Measurements from ENCODE around the gene HSD3B7.
A peak's percentile ranks its signal among the peaks of the same experiment; 100 is the strongest.

The HSD3B7 gene

GRCh38 chr16:31032736-31033708 is 48.0 kb downstream of the HSD3B7 start, which contains the start of gene STX4:
Gene STX4 (plus strand): TSS chr16:31033558. CDS start chr16:31033806, 248 bp downstream.
- Histone ChIP-seq H3K4me1 (ENCODE audit: control insufficient read depth, insufficient read depth, low read length) (peaks cover 5% of the 10 kb centered on the region; the same call in 1 of the 2 replicates), H3K27me3 (ENCODE audit: control insufficient read depth, insufficient read depth, low read length) (no peaks in the 10 kb centered on the region), H3K4me3 (ENCODE audit: low read depth, low read length) (peak within 1 kb of the TSS; percentile 87), H3K36me3 (ENCODE audit: control insufficient read depth, insufficient read depth, low read length) (no peaks in the 10 kb centered on the region), H3K9me3 (ENCODE audit: control insufficient read depth, insufficient read depth, low read depth, low read length) (no peaks in the 10 kb centered on the region), H3K27ac (ENCODE audit: low read depth, low read length) (no peak within 1 kb of the TSS), H3K9ac (ENCODE audit: low read length) (peak within 1 kb of the TSS; percentile 62)

GRCh38 chr16:31033709-31034492 is 48.9 kb downstream of the HSD3B7 start:
- H3K4me3 ChIP-seq (ENCODE audit: low read depth, low read length): peak overlapping the region; percentile 87
- peak overlapping the region; percentile 62 for H3K9ac ChIP-seq (ENCODE audit: low read length)
- no peak overlapping the region for H3K27ac ChIP-seq (ENCODE audit: low read depth, low read length)
- H3K4me1 ChIP-seq (ENCODE audit: control insufficient read depth, insufficient read depth, low read length): peaks cover 5% of the 10 kb centered on the region; the same call in 1 of the 2 replicates
- no peaks in the 10 kb centered on the region for H3K27me3 ChIP-seq (ENCODE audit: control insufficient read depth, insufficient read depth, low read length)
- H3K9me3 ChIP-seq (ENCODE audit: control insufficient read depth, insufficient read depth, low read depth, low read length): no peaks in the 10 kb centered on the region
- H3K36me3 ChIP-seq (ENCODE audit: control insufficient read depth, insufficient read depth, low read length): peaks cover under 1% of the 10 kb centered on the region; the same call in 1 of the 2 replicates

- no peak overlapping the region for H3K27ac ChIP-seq (ENCODE audit: low read depth, low read length)
- H3K4me3 ChIP-seq (ENCODE audit: low read depth, low read length): no peak overlapping the region
- H3K27me3 ChIP-seq (ENCODE audit: control insufficient read depth, insufficient read depth, low read length): no peaks in the 10 kb centered on the region
- peaks cover 5% of the 10 kb centered on the region; the same call in 1 of the 2 replicates for H3K4me1 ChIP-seq (ENCODE audit: control insufficient read depth, insufficient read depth, low read length)
- H3K9ac ChIP-seq (ENCODE audit: low read length): no peak overlapping the region
- peaks cover 13% of the 10 kb centered on the region for H3K36me3 ChIP-seq (ENCODE audit: control insufficient read depth, insufficient read depth, low read length)
- no peaks in the 10 kb centered on the region for H3K9me3 ChIP-seq (ENCODE audit: control insufficient read depth, insufficient read depth, low read depth, low read length)
Observed at GRCh38 chr16:31036691-31037090, 51.7 kb downstream of the HSD3B7 start.
